Vagina (tissue), 2 donors: Measurements from ENCODE around the gene NINJ1. TPM values are rescaled to one million over a fixed set of nuclear protein-coding genes. Genes with fewer than 3 reads are reported as not detected.

Source experiments
- DNase-seq, 2 donors: peaks; one replicate each; pipeline ENCODE4 v3.0.0-alpha.2; 2017; ENCODE audit errors: extremely low spot score in 2 of 2
- H3K27ac ChIP-seq: fragments of 200-600 bp; sonication (generic); one replicate; pipeline ENCODE4 v1.5.1; 2019
- H3K27me3 ChIP-seq: fragments of 200-600 bp; sonication (generic); one replicate; pipeline ENCODE4 v1.5.1; 2019
- H3K36me3 ChIP-seq, 2 donors: fragments of 200-600 bp; sonication (generic); one replicate each; pipeline ENCODE4 v1.5.1; 2017 to 2019
- H3K4me1 ChIP-seq: fragments of 200-600 bp; sonication (generic); one replicate; pipeline ENCODE4 v1.5.1; 2019
- H3K4me3 ChIP-seq, 2 donors: fragments of 200-600 bp; sonication (generic); 1 replicate in 1 of 2; 2 replicates in 1 of 2; pipeline ENCODE4 v1.5.1; 2016 to 2019
- H3K9me3 ChIP-seq: fragments of 200-600 bp; sonication (generic); one replicate; pipeline ENCODE4 v1.5.1; 2019
- POLR2A ChIP-seq, 2 donors: fragments of 450-650 bp; IDR thresholded peaks; one replicate each; pipeline ENCODE4 v1.6.1; 2017; ENCODE audit warnings: antibody characterized with exemption in 2 of 2, mild to moderate bottlenecking in 2 of 2, moderate library complexity in 2 of 2
- POLR2AphosphoS5 ChIP-seq, 2 donors: sonication (generic); formaldehyde crosslinking; IDR thresholded peaks; one replicate each; pipeline ENCODE4 v1.9.0; 2017; ENCODE audit warnings: antibody characterized with exemption in 2 of 2, mild to moderate bottlenecking in 2 of 2, low read depth in 1 of 2; ENCODE audit not compliant: insufficient read depth in 1 of 2
- intact Hi-C: fragments of 100-400 bp; cut with DNase I; formaldehyde crosslinking; loops from one replicate; pipeline ENCODE4 v1.15.1; 2023
- total RNA-seq: library from RNA; depleted of rRNA; stranded (reverse); fragments of >200 nt; gene quantifications from one replicate; pipeline ENCODE4 v1.2.3, GENCODE V29; 2016
- TF ChIP-seq, protein P1 (sequence below), 3 experiments: fragments of 450-650 bp in 2 of 3; fragments of 200-600 bp in 1 of 3; sonication (generic) in 1 of 3; IDR thresholded peaks; one replicate each; pipeline ENCODE4 v1.5.1; 2017 to 2019; ENCODE audit warnings: antibody characterized with exemption in 3 of 3, mild to moderate bottlenecking in 2 of 3, moderate library complexity in 2 of 3

Gene NINJ1
- total RNA-seq, 1 donor from 2014 or later, result 78.6 TPM

DNA sequence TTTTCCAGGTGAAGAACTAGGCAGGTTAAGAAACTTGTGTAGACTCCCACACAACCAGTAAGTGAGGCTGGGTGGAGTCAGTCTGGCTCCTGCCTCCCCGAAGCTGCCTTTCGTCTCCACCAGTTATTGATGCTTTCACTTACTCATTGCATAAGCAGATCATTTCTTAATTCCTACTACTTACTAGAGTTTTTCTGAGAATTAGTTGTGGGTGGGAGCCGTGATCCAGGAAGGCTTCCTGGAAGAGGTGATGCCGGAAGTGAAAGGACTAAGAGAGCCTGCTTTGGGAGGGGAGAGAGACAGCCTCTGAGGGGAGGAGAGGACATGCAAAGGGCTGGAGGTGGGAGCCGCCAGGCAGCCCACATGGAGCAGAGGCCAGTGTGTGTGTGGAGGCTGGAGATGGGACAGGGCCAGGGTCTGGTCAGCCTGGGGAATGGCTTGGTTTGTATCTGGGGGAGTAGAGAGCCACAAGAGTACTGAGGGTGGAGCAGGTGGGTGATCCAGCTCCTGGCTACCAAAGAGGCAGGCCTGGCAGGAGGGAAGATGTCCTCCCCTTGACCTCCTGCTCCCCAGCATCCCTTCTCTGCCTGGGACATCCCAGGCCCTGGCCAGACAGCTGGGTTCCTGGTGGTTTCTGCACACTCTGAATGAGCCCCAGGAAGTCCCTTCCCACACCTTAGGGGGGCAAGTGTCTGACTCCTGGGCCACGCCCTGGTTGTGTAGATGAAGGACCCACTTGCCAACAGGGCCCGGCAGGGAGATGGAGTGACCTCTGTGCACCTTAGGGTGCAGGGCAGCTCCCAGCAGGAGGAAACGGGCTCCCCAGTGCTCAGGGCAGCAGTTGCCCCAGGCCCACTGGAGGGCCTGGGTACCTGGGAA is 50.2 kb downstream of the NINJ1 start:
- intact Hi-C loops, result no loop called here
- H3K4me3 ChIP-seq, result no peak overlapping the region
- H3K9me3 ChIP-seq, result no peaks in the 10 kb centered on the region
- H3K27ac ChIP-seq, result no peak overlapping the region
- TF ChIP-seq POLR2AphosphoS5 (IDR thresholded peaks at IDR 0.05; ENCODE audit: insufficient read depth in 1 of 2, low read depth in 1 of 2) (no peak), POLR2A (IDR thresholded peaks at IDR 0.05) (no peak)
- TF ChIP-seq, protein P1, sequence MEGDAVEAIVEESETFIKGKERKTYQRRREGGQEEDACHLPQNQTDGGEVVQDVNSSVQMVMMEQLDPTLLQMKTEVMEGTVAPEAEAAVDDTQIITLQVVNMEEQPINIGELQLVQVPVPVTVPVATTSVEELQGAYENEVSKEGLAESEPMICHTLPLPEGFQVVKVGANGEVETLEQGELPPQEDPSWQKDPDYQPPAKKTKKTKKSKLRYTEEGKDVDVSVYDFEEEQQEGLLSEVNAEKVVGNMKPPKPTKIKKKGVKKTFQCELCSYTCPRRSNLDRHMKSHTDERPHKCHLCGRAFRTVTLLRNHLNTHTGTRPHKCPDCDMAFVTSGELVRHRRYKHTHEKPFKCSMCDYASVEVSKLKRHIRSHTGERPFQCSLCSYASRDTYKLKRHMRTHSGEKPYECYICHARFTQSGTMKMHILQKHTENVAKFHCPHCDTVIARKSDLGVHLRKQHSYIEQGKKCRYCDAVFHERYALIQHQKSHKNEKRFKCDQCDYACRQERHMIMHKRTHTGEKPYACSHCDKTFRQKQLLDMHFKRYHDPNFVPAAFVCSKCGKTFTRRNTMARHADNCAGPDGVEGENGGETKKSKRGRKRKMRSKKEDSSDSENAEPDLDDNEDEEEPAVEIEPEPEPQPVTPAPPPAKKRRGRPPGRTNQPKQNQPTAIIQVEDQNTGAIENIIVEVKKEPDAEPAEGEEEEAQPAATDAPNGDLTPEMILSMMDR (IDR thresholded peaks at IDR 0.05), result no peak
- no peaks in the 10 kb centered on the region for H3K36me3 ChIP-seq
- H3K27me3 ChIP-seq, result no peaks in the 10 kb centered on the region
- DNase-seq, result peak; percentile 64 to 69
- no peaks in the 10 kb centered on the region for H3K4me1 ChIP-seq

DNA sequence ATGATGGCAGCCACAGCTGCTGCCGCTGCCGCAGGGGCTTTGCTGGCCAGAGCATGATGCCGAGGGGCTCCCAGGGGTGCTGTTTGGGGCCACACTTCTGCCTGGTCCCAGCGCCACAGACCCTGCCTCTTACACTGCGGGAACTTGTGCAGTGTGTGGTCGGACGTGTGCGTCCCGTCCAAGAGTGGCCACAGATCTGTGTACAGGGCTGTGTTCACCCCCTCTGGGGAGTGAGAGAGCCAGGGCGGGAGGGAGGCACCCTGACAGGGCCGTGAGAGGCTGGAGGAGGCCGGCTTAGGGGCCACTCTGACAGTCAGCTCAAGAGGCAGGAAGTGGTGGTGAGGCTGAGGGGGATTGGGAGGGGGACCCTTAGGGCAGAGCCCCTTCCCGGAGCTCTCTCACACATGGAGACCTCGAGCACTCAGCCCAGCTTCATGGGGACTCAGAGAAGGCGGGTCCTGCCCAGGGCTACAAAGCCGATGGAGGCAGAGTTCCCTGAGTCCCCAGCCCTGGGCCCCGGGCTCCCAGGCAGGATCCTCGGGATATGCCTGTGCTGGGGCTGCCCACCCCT is 51.1 kb downstream of the NINJ1 start:
- no peaks in the 10 kb centered on the region for H3K4me1 ChIP-seq
- intact Hi-C loops, result no loop called here
- H3K9me3 ChIP-seq, result no peaks in the 10 kb centered on the region
- no peaks in the 10 kb centered on the region for H3K27me3 ChIP-seq
- no peak for TF ChIP-seq POLR2A (IDR thresholded peaks at IDR 0.05)
- DNase-seq, result peak; percentile 64 to 85
- H3K27ac ChIP-seq, result no peak overlapping the region
- no peaks in the 10 kb centered on the region for H3K36me3 ChIP-seq
- H3K4me3 ChIP-seq, result no peak overlapping the region

DNA sequence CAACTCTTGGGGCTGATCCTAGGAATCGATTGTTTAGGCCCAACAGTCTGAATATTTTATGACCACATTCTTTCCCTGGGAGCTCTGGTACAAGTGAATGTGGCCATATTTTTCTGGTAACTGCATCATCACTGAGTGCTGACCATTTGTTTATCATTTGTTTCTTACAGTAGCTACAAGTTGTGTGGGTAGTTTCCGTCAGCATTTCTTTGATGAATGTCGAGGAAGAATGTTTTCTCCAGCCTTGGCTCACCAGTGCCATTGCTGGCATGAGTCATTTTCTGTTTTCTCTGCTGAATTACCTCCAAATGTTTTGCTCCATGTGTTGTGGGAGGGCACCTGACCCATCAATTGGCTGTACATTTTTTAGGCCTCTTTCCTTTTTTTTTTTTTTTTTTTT is 52.1 kb downstream of the NINJ1 start:
- H3K4me3 ChIP-seq, result no peak overlapping the region
- no peaks in the 10 kb centered on the region for H3K27me3 ChIP-seq
- H3K36me3 ChIP-seq, result no peaks in the 10 kb centered on the region
- H3K9me3 ChIP-seq, result no peaks in the 10 kb centered on the region
- H3K27ac ChIP-seq, result no peak overlapping the region
- H3K4me1 ChIP-seq, result no peaks in the 10 kb centered on the region
- intact Hi-C loops, result no loop called here
- no peak for DNase-seq
- TF ChIP-seq POLR2AphosphoS5 (IDR thresholded peaks at IDR 0.05; ENCODE audit: insufficient read depth in 1 of 2, low read depth in 1 of 2) (no peak), POLR2A (IDR thresholded peaks at IDR 0.05) (no peak)
- TF ChIP-seq, protein P1 (IDR thresholded peaks at IDR 0.05), result no peak

DNA sequence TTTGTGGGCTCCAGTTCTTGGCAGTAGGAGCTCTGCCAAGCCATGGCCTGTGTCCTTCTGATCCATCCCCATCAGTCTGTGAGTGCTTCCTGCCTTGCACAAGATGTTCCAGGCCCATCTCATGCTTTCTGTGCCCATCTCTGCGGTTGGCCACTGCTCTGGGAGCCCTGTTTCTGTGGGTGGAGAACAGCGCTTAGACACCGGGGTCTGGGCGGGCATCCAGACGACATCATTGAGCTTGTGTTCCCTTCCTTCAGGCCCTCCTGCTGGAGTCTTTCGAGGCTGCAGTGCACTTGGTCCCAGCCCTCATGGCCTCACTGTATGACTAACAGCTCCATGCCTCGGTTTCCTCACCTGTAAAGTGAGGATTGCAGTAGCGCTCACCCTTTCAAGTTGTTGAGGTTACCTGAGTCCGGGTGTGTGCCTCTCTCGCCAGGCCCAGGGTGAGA is 52.9 kb downstream of the NINJ1 start:
- Histone ChIP-seq H3K27me3 (no peaks in the 10 kb centered on the region), H3K27ac (no peak overlapping the region), H3K36me3 (no peaks in the 10 kb centered on the region), H3K4me3 (no peak overlapping the region), H3K9me3 (no peaks in the 10 kb centered on the region), H3K4me1 (no peaks in the 10 kb centered on the region)
- TF ChIP-seq, protein P1 (IDR thresholded peaks at IDR 0.05), result no peak
- TF ChIP-seq POLR2A (IDR thresholded peaks at IDR 0.05) (no peak), POLR2AphosphoS5 (IDR thresholded peaks at IDR 0.05; ENCODE audit: insufficient read depth in 1 of 2, low read depth in 1 of 2) (no peak)
- peak in 1 of 2 donors; percentile 54 for DNase-seq
- intact Hi-C loops, result no loop called here

DNA sequence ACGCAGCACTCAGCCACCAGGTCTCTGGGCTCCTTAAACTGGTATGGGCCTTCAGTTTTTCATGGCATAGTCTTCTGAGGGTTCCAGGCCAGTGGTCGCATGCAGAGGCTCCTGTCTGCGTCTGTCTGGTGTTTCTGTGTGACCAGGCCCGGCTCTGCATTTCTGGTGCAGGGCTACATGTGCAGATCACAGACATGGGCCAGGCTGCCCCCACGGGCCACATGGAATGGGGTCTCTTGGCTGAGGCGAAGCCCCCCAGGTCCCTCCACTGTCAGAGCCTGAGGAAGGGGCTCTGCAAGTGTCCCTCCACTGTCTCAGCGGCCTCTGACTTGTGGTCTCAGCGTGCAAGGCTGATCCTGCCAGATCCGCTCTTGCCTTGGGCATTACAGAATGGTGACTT is 53.6 kb downstream of the NINJ1 start:
- Histone ChIP-seq H3K9me3 (no peaks in the 10 kb centered on the region), H3K4me1 (no peaks in the 10 kb centered on the region), H3K27ac (no peak overlapping the region), H3K4me3 (no peak overlapping the region), H3K36me3 (no peaks in the 10 kb centered on the region), H3K27me3 (no peaks in the 10 kb centered on the region)
- intact Hi-C loops, result no loop called here
- TF ChIP-seq, protein P1 (IDR thresholded peaks at IDR 0.05), result no peak
- TF ChIP-seq POLR2AphosphoS5 (IDR thresholded peaks at IDR 0.05; ENCODE audit: insufficient read depth in 1 of 2, low read depth in 1 of 2) (no peak), POLR2A (IDR thresholded peaks at IDR 0.05) (no peak)
- DNase-seq, result peak in 1 of 2 donors; percentile 62
